ENCODE measurements around the gene EHD3.

GRCh38 chr2:31286961-31287550 is 53.1 kb downstream of the EHD3 start:
- TF ChIP-seq, protein P1, sequence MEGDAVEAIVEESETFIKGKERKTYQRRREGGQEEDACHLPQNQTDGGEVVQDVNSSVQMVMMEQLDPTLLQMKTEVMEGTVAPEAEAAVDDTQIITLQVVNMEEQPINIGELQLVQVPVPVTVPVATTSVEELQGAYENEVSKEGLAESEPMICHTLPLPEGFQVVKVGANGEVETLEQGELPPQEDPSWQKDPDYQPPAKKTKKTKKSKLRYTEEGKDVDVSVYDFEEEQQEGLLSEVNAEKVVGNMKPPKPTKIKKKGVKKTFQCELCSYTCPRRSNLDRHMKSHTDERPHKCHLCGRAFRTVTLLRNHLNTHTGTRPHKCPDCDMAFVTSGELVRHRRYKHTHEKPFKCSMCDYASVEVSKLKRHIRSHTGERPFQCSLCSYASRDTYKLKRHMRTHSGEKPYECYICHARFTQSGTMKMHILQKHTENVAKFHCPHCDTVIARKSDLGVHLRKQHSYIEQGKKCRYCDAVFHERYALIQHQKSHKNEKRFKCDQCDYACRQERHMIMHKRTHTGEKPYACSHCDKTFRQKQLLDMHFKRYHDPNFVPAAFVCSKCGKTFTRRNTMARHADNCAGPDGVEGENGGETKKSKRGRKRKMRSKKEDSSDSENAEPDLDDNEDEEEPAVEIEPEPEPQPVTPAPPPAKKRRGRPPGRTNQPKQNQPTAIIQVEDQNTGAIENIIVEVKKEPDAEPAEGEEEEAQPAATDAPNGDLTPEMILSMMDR (IDR thresholded peaks at IDR 0.05): no peak
- no peak for TF ChIP-seq ZFX (IDR thresholded peaks at IDR 0.05; ENCODE audit: borderline replicate concordance)
